Stimulated activated CD4-positive, alpha-beta T cell treated with anti-CD3 and anti-CD28 coated beads, Interleukin-4, amount 100 ng/mL, for 4 hours (primary cell): ENCODE data around the gene SNX5.
A peak's percentile ranks its signal among the peaks of the same experiment; 100 is the strongest.
"Not testable (repeated sequence)": the region's sequence is repeated elsewhere in the genome, so short reads cannot be mapped to it uniquely, and the experiment has no call there.

ENCODE experiments used
- DNase-seq, 2 experiments: peaks; one replicate each; pipeline ENCODE4 v3.0.0-alpha.2; 2020

The SNX5 gene

DNA sequence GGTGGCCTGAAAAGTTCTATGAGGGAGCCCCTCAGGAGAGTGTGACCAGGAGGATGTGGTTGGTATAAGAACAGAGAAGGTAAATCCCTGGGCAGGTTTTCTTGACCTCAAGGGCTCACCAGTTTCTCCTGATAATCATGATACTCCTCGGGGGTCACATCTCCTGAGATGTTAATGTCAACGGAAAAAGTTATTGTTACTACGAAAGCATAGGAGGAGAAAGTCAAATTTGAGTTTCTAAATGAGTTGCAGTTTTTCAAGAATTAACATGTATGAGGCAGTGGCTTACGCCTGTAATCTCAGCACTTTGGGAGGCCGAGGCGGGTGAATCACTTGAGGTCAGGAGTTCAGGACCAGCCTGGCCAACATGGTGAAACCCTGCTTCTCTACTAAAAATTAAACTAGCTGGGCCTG, 23.6 kb upstream of the SNX5 start:
- DNase-seq = no peak

DNA sequence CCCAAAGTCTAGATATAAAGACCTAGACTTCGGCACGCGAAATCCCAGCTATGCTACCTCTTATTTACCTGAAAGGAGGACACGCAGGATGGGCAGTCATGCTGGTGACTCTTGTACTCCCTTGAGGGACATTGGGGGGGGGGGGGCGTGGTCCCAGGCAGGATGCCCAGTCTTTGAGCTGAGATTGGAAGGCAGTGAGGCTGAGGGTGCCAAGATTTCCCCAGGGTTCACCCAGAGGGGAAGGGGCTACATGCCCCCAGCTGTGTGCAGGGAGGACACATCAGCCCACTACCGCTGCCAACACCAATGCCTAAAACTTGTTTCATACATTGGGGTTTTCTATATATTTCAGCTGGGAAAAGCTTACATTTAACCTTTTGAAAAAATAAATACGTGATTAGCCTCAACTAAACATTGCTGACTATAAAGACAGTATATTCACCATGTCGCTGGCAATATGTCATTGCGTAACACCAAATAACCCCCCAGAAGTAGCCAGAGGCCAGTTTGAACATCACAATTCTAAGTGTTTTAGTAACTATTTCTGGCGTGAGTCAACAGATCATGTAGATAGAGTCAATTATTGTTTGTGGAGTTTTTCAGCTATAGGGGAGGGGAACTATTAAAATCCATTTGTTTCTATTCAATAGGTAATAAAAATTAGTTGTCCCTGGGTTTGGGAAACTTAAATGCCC, 21.8 kb upstream of the SNX5 start:
- no peak for DNase-seq

- DNase-seq = no peak
Measured at GRCh38 chr20:17987988-17988387, 19.4 kb upstream of the SNX5 start.

DNA sequence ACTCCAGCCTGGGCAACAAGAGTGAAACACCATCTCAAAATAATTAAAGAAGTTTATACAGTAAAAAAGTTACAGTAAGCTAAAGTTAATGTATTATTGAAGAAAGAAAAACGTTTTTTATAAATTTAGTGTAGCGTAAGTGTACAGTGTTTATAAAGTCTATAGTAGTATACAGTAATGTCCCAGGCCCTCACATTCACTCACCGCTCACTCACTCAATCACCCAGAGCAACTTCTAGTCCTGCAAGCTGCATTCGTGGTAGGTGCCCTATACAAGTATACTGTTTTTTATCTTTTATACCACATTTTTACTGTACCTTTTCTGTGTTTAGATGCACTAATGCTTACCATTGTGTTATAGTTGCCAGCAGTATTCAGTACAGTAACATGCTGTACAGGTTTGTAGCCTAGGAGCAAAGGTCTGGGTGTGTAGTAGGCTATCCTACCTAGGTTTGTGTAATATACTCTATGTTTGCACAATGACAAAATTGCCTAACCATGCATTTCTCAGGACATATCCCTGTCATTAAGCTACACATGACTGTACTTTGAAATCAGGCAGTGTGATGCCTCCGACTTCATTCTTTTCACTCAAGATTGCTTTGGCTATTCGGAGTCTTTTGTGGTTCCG, 16.9 kb upstream of the SNX5 start:
- no peak for DNase-seq

DNA sequence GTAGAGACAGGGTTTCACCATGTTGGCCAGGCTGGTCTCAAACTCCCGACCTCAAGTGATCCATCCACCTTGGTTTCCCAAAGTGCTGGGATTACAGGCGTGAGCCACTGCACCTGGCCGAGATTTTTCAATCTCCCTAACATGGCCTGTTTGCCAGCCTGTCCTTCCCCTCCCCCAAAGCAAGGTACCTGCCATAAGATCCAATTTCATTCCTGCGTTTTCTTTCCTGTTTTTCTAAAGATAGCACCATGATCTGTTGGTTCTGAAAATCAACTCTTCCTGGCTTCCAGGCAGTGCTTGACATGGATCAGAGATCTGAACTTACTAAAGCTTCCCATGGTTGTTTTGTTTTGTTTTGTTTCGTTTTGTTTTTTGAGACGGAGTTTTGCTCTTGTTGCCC, 7.7 kb upstream of the SNX5 start:
- no peak for DNase-seq

GRCh38 chr20:17972121-17972520, 3.5 kb upstream of the SNX5 start:
- no peak for DNase-seq

- no peak for DNase-seq
Measured at GRCh38 chr20:17971300-17972013, 2.9 kb upstream of the SNX5 start.

- DNase-seq = no peak
Measured at GRCh38 chr20:17969884-17970409, 1.4 kb upstream of the SNX5 start.

- peak; percentile 13 to 32 for DNase-seq
Measured at GRCh38 chr20:17969278-17969883, 787 bp upstream of the SNX5 start.

- DNase-seq = no peak
Measured at GRCh38 chr20:17967521-17968365, 851 bp downstream of the SNX5 start.

GRCh38 chr20:17966432-17967310, 1.9 kb downstream of the SNX5 start:
- DNase-seq = no peak

- no peak for DNase-seq
Measured at GRCh38 chr20:17965042-17965697, 3.4 kb downstream of the SNX5 start.

DNA sequence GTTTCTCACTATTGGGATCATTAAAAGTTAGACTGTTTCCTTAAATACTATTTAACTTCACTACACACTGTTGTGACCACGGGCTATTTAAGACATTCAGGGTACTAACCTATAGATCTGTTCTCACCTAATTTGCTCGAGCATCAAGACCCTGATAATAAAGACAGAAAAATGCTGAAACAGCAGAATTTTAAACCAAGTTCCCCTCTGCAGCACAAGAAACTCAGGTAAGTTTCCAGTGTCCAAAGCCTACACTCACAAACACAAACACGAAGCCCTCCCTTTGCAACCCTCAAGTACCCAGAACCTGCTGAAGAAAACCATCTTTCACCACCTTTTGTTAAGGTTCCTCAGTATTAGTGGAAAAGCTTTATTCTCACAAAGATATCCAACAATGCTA, 4.0 kb downstream of the SNX5 start:
- no peak for DNase-seq

GRCh38 chr20:17964073-17964472, 4.5 kb downstream of the SNX5 start:
- no peak for DNase-seq

DNA sequence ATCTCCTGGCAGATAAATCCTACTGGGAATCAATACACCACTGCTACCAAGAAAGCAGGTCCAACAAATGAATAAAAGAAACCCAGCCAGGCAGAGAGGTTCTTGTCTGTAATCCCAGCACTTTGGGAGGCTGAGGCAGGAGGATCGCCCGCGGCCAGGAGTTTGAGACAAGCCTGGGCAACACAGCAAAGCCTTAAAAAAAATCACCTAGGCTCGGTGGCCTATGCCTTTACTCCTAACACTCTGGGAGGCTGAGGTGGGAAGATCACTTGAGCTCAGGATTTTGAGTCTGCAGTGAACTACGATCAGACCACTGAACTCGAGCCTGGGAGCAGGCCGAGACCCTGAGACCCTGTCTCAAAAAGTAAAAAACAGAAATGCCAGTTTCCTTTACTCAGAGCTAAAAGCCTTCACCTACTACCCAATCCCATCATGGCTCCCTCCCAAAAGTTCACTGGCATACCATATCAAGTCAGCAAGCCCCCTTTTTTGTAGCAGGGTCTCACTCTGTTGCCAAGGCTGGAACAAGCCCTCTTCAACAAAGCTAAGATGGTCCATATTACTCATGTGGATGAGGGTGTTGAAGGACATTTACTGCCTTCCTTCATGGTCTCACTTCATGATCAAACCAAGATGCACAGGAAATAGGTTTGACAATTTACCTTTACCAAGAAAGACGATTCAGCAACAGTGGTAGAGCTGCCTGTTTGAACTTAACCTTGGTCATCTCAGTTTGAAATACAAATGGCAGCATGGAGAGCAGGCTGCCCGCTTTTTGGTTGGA, 5.3 kb downstream of the SNX5 start:
- DNase-seq = no peak

GRCh38 chr20:17961587-17961940, 7.0 kb downstream of the SNX5 start:
- DNase-seq = no peak

DNA sequence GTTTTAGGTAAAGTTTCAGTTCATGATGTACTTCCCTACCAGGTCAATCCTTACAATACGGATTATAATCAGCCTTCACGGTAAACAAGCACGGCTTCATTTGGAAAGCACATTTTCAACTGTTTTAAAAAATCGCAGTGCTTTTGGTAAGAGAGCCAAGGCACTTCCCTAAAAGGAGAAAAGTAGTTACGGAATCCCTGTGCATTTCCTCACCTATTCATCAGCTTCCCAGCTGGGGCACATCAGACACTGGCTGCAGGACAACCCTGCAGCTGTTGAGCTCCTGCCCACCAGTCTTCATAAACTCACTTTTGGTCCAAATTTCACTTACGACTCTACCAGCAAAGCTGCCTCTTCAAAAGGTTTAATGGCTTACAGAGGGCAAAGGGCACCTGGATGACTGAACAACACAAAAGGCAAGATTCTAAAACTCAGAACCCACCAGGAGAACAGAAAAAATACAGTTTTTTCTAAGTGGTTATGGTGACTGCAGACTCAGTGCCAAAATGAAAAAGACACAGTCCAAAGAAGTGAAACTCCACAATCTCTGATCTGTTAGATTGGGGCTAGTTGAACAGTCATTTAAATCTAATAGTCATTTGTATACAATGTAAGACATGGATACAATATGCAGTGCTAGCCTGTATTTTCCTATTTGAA, 7.5 kb downstream of the SNX5 start:
- no peak for DNase-seq

DNA sequence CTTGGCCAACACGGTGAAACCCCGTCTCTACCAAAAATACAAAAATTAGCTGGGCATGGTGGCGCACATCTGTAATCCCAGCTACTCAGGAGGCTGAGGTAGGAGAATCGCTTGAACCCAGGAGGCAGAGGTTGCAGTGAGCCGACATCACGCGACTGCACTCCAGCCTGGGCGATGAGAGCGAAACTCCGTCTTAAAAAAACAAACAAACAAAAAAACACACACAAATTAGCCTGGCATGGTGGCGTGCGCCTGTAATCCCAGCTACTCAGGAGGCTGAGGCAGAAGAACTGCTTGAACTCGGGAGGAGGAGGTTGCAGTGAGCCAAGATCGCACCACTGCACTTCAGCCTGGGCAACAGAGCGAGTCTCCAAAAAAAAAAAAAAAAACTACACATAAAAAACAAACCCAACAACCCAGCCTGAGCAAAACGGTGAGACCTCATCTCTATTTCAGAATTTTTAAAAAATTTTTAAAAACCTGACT, 8.2 kb downstream of the SNX5 start:
- not testable (repeated sequence) for DNase-seq

DNA sequence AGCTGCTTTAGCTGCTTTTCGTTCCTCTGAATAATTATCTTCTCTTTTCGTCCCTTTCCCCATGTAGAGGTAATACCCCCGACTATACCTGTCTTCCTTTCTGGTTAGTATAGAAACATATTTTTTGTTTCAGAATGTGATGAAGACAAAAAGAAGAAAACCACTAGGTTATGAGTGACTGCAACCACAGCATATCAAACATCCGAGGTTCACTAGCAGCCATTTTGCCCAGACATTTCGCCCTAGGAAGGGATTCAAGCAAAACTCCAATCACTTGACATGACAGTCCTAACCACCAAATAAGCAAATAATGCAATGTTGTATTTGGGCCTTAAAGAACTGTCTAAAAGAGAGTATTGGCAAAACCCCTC, 9.4 kb downstream of the SNX5 start:
- no peak for DNase-seq
